ENCODE measurements around the gene CPPED1.

- TF ChIP-seq CTCF (IDR thresholded peaks at IDR 0.05 in 8 of 11, conservative IDR thresholded peaks at IDR 0.05 in 3 of 11), result no peak
- TF ChIP-seq POLR2AphosphoS5 (IDR thresholded peaks at IDR 0.05), result no peak
- no peak for TF ChIP-seq POLR2A (IDR thresholded peaks at IDR 0.05)
These were observed 178.0 kb downstream of the CPPED1 start for GRCh38 chr16:12625716-12626115.

Data from spleen (tissue), 7 donors.